Lower leg skin (tissue), 3 donors: ENCODE measurements around the gene RALGAPA1.

Source experiments
- CTCF ChIP-seq, 3 donors: fragments of 450-650 bp; IDR thresholded peaks; one replicate each; pipeline ENCODE4 v1.5.1; 2016; ENCODE audit warnings: antibody characterized with exemption in 3 of 3, mild to moderate bottlenecking in 3 of 3, moderate library complexity in 2 of 3
- POLR2A ChIP-seq, 2 donors: fragments of 450-650 bp; IDR thresholded peaks; one replicate each; pipeline ENCODE4 v1.6.1; 2016 to 2017; ENCODE audit warnings: antibody characterized with exemption in 2 of 2, mild to moderate bottlenecking in 1 of 2, moderate library complexity in 1 of 2

- no peak for TF ChIP-seq CTCF (IDR thresholded peaks at IDR 0.05)
- TF ChIP-seq POLR2A (IDR thresholded peaks at IDR 0.05), result no peak
Measured at GRCh38 chr14:35808076-35808637, 938 bp downstream of the RALGAPA1 start.
